ENCODE measurements around the gene TACC2. TPM values are rescaled to one million over a fixed set of nuclear protein-coding genes. Genes with fewer than 3 reads are reported as not detected.
"Not testable (repeated sequence)": the region's sequence is repeated elsewhere in the genome, so short reads cannot be mapped to it uniquely, and the experiment has no call there.

The TACC2 gene
- polyA plus RNA-seq, 3 donors from 2014 or later = not detected

DNA sequence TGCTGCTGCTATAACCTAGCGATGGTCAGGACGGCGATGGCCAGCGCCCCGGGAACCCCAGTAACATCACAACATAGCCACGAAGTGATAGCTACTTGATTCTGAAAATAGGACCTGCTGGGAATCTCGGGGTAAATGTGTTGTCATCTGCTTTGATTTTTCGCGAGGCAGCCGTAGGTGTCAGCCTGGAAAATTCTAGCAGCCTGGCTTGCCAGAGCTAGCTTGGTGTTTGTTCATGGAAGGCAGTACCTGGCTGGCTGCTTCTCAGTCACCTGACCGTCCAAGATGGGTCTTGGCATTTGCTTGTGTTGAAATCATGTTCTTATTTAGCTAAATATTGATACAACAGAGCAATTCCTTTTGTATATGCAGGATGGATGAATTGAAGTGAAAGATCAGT, 199.7 kb downstream of the TACC2 start:
- Mint-ChIP-seq H3K9me3 (peaks cover 0 to 1% (median 0%) of the 10 kb centered on the region in 6 donors), H3K27ac (no peak overlapping the region), H3K4me1 (no peaks in the 10 kb centered on the region), H3K4me3 (no peak overlapping the region), H3K36me3 (no peaks in the 10 kb centered on the region), H3K27me3 (ENCODE audit: low read depth in 3 of 3) (peaks cover 0 to 4% (median 0%) of the 10 kb centered on the region in 3 donors)
- DNase-seq = no peak

GRCh38 chr10:122189185-122189584, 200.2 kb downstream of the TACC2 start:
- Mint-ChIP-seq H3K36me3 (no peaks in the 10 kb centered on the region), H3K27ac (no peak overlapping the region), H3K4me3 (no peak overlapping the region), H3K27me3 (ENCODE audit: low read depth in 3 of 3) (peaks cover 0 to 4% (median 0%) of the 10 kb centered on the region in 3 donors), H3K4me1 (no peaks in the 10 kb centered on the region), H3K9me3 (peaks cover 0 to 1% (median 0%) of the 10 kb centered on the region in 6 donors)
- DNase-seq = no peak

DNA sequence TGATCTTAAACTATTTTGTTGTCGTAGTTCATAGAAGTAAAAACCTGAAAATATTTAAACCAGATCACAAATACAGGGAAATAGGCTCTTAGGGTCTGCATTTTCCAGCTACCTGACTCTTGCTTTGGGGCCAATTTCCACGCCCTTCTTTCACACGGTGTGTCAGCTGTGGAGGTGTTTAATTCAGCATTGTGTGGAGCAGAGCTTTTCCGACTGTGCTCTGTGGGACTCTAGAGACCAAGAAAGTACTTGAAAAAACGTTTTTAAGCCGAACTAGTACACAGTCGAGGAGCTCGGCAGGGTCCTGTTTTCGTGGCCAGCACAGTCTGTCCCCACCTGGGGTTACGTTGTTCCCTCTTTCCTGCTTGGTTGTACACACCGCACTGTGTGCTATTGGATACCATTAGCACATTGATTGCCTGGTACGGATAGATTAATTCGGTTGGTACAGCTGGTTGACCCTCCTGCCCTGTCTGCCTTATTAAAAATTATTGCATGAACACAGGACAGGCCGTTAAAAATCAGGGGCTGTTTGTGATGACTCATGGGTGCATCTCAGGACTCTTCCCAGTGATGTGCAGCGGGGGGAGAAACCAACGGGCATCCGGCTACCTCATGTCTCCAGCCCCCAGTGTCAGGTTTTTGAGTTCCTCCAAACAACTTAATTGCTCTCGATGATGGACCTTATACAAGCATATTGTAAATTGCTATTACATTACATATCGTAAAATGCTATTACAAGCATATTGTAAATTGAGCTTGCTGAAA, 201.4 kb downstream of the TACC2 start:
- H3K27ac Mint-ChIP-seq = no peak overlapping the region
- peaks cover 0 to 4% (median 0%) of the 10 kb centered on the region in 3 donors for H3K27me3 Mint-ChIP-seq (ENCODE audit: low read depth in 3 of 3)
- H3K4me1 Mint-ChIP-seq = no peaks in the 10 kb centered on the region
- DNase-seq = no peak
- H3K9me3 Mint-ChIP-seq = peaks cover 0 to 1% (median 0%) of the 10 kb centered on the region in 6 donors
- H3K4me3 Mint-ChIP-seq = no peak overlapping the region
- H3K36me3 Mint-ChIP-seq = no peaks in the 10 kb centered on the region

- H3K27me3 Mint-ChIP-seq (ENCODE audit: low read depth in 3 of 3) = peaks cover 0 to 4% (median 0%) of the 10 kb centered on the region in 3 donors
- no peak for DNase-seq
- no peak overlapping the region for H3K27ac Mint-ChIP-seq
- no peaks in the 10 kb centered on the region for H3K36me3 Mint-ChIP-seq
- H3K4me1 Mint-ChIP-seq = no peaks in the 10 kb centered on the region
- H3K9me3 Mint-ChIP-seq = peaks cover 0 to 1% (median 0%) of the 10 kb centered on the region in 6 donors
- H3K4me3 Mint-ChIP-seq = no peak overlapping the region
Measured at GRCh38 chr10:122191936-122192541, 203.1 kb downstream of the TACC2 start.

DNA sequence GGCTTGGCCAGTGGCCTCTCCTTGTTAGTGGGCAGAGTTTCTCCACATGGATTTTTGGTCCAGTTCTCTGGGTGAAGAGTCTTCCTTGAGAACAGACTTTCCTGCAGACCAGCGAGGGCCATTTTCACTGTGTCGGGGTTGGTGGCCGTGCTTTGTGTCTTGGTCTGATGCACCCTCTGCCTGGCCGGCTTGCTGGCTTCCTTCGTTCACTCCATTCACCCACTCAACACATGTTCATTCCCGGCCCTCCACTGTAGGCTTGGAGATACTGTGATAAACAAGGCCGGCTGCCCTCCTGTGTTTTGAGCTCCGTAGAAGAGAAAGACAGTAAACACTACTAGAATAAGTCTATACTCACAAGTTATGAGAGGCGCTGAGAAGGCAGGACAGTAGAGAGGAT, 205.3 kb downstream of the TACC2 start:
- peaks cover 0 to 1% (median 0%) of the 10 kb centered on the region in 6 donors for H3K9me3 Mint-ChIP-seq
- no peaks in the 10 kb centered on the region for H3K4me1 Mint-ChIP-seq
- no peak for DNase-seq
- peaks cover 0 to 4% (median 0%) of the 10 kb centered on the region in 3 donors for H3K27me3 Mint-ChIP-seq (ENCODE audit: low read depth in 3 of 3)
- H3K4me3 Mint-ChIP-seq = no peak overlapping the region
- H3K36me3 Mint-ChIP-seq = no peaks in the 10 kb centered on the region
- H3K27ac Mint-ChIP-seq = no peak overlapping the region

GRCh38 chr10:122196218-122196617, 207.3 kb downstream of the TACC2 start:
- peaks cover 0 to 1% (median 0%) of the 10 kb centered on the region in 6 donors for H3K9me3 Mint-ChIP-seq
- no peaks in the 10 kb centered on the region for H3K4me1 Mint-ChIP-seq
- H3K4me3 Mint-ChIP-seq = no peak overlapping the region
- DNase-seq = no peak
- H3K36me3 Mint-ChIP-seq = no peaks in the 10 kb centered on the region
- no peak overlapping the region for H3K27ac Mint-ChIP-seq
- H3K27me3 Mint-ChIP-seq (ENCODE audit: low read depth in 3 of 3) = peaks cover 0 to 4% (median 0%) of the 10 kb centered on the region in 3 donors

GRCh38 chr10:122197611-122198222, 208.8 kb downstream of the TACC2 start:
- peaks cover 0 to 4% (median 0%) of the 10 kb centered on the region in 3 donors for H3K27me3 Mint-ChIP-seq (ENCODE audit: low read depth in 3 of 3)
- no peak overlapping the region for H3K4me3 Mint-ChIP-seq
- no peak overlapping the region for H3K27ac Mint-ChIP-seq
- DNase-seq = no peak
- no peaks in the 10 kb centered on the region for H3K36me3 Mint-ChIP-seq
- peaks cover 0 to 1% (median 0%) of the 10 kb centered on the region in 6 donors for H3K9me3 Mint-ChIP-seq
- H3K4me1 Mint-ChIP-seq = no peaks in the 10 kb centered on the region

GRCh38 chr10:122198631-122199030, 209.7 kb downstream of the TACC2 start:
- DNase-seq = no peak
- Mint-ChIP-seq H3K4me1 (no peaks in the 10 kb centered on the region), H3K27me3 (ENCODE audit: low read depth in 3 of 3) (no peaks in the 10 kb centered on the region), H3K4me3 (no peak overlapping the region), H3K36me3 (no peaks in the 10 kb centered on the region), H3K27ac (no peak overlapping the region), H3K9me3 (no peaks in the 10 kb centered on the region)

- no peaks in the 10 kb centered on the region for H3K9me3 Mint-ChIP-seq
- H3K36me3 Mint-ChIP-seq = no peaks in the 10 kb centered on the region
- H3K27me3 Mint-ChIP-seq (ENCODE audit: low read depth in 3 of 3) = no peaks in the 10 kb centered on the region
- no peak overlapping the region for H3K4me3 Mint-ChIP-seq
- no peak for DNase-seq
- H3K4me1 Mint-ChIP-seq = no peaks in the 10 kb centered on the region
- no peak overlapping the region for H3K27ac Mint-ChIP-seq
Measured at GRCh38 chr10:122199070-122199469, 210.1 kb downstream of the TACC2 start.

GRCh38 chr10:122199689-122200088, 210.7 kb downstream of the TACC2 start:
- Mint-ChIP-seq H3K4me1 (no peaks in the 10 kb centered on the region), H3K9me3 (no peaks in the 10 kb centered on the region), H3K27ac (no peak overlapping the region), H3K27me3 (ENCODE audit: low read depth in 3 of 3) (no peaks in the 10 kb centered on the region), H3K36me3 (no peaks in the 10 kb centered on the region), H3K4me3 (no peak overlapping the region)
- no peak for DNase-seq

- no peaks in the 10 kb centered on the region for H3K36me3 Mint-ChIP-seq
- no peaks in the 10 kb centered on the region for H3K4me1 Mint-ChIP-seq
- no peak overlapping the region for H3K27ac Mint-ChIP-seq
- H3K27me3 Mint-ChIP-seq (ENCODE audit: low read depth in 3 of 3) = no peaks in the 10 kb centered on the region
- no peak overlapping the region for H3K4me3 Mint-ChIP-seq
- no peak for DNase-seq
- no peaks in the 10 kb centered on the region for H3K9me3 Mint-ChIP-seq
Measured at GRCh38 chr10:122201401-122201800, 212.4 kb downstream of the TACC2 start.

DNA sequence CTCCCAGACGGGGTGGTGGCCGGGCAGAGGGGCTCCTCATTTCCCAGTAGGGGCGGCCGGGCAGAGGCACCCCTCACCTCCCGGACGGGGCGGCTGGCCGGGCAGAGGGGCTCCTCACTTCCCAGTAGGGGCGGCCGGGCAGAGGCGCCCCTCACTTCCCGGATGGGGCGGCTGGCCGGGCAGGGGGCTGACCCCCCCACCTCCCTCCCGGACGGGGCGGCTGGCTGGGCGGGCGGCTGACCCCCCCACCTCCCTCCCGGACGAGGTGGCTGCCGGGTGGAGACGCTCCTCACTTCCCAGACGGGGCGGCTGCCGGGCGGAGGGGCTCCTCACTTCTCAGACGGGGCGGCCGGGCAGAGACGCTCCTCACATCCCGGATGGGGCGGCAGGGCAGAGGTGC, 214.2 kb downstream of the TACC2 start:
- not testable (repeated sequence) for H3K27me3 Mint-ChIP-seq (ENCODE audit: low read depth in 3 of 3); H3K27ac Mint-ChIP-seq; DNase-seq; H3K4me1 Mint-ChIP-seq; H3K36me3 Mint-ChIP-seq; H3K9me3 Mint-ChIP-seq; H3K4me3 Mint-ChIP-seq

GRCh38 chr10:122204691-122205489, 215.9 kb downstream of the TACC2 start:
- no peaks in the 10 kb centered on the region for H3K4me1 Mint-ChIP-seq
- no peak for DNase-seq
- H3K27ac Mint-ChIP-seq = no peak overlapping the region
- H3K9me3 Mint-ChIP-seq = no peaks in the 10 kb centered on the region
- no peaks in the 10 kb centered on the region for H3K36me3 Mint-ChIP-seq
- no peak overlapping the region for H3K4me3 Mint-ChIP-seq
- H3K27me3 Mint-ChIP-seq (ENCODE audit: low read depth in 3 of 3) = peaks cover 0 to 1% (median 0%) of the 10 kb centered on the region in 3 donors

Measured in immature natural killer cell (primary cell).